NCI-H2227 (cell line): ENCODE results near the gene ANO10.
"Not testable (repeated sequence)": the region's sequence is repeated elsewhere in the genome, so short reads cannot be mapped to it uniquely, and the experiment has no call there.

Source experiments
- DNase-seq: peaks from one replicate; lab custom pipeline; 2025; ENCODE audit not compliant: unreplicated experiment; lab: John Stamatoyannopoulos, UW

Gene ANO10

GRCh38 chr3:43379343-43379742 lies 242.5 kb downstream of the ANO10 start:
- DNase-seq: no peak

GRCh38 chr3:43378066-43378935 lies 243.5 kb downstream of the ANO10 start:
- DNase-seq: no peak

- DNase-seq: no peak
Observed at GRCh38 chr3:43373560-43373928, 248.3 kb downstream of the ANO10 start.

GRCh38 chr3:43372809-43373559 lies 248.8 kb downstream of the ANO10 start:
- DNase-seq: peak; percentile 9

- no peak for DNase-seq
Observed at GRCh38 chr3:43372007-43372740, 249.6 kb downstream of the ANO10 start.

GRCh38 chr3:43371494-43371893 lies 250.3 kb downstream of the ANO10 start:
- DNase-seq: no peak

GRCh38 chr3:43370293-43370980 lies 251.4 kb downstream of the ANO10 start:
- DNase-seq: no peak

- no peak for DNase-seq
Observed at GRCh38 chr3:43369404-43370292, 252.2 kb downstream of the ANO10 start.

GRCh38 chr3:43366885-43367284 lies 254.9 kb downstream of the ANO10 start:
- no peak for DNase-seq

GRCh38 chr3:43366481-43366880 lies 255.3 kb downstream of the ANO10 start:
- no peak for DNase-seq

GRCh38 chr3:43365601-43366305 lies 256.1 kb downstream of the ANO10 start:
- DNase-seq: no peak

- no peak for DNase-seq
Observed at GRCh38 chr3:43364926-43365325, 256.9 kb downstream of the ANO10 start.

GRCh38 chr3:43364494-43364893 lies 257.3 kb downstream of the ANO10 start:
- DNase-seq: no peak

- DNase-seq: no peak
Observed at GRCh38 chr3:43363621-43364266, 258.1 kb downstream of the ANO10 start.

GRCh38 chr3:43362961-43363360 lies 258.9 kb downstream of the ANO10 start:
- DNase-seq: no peak

GRCh38 chr3:43362183-43362582 lies 259.6 kb downstream of the ANO10 start:
- no peak for DNase-seq

- DNase-seq: no peak
Observed at GRCh38 chr3:43361077-43361476, 260.7 kb downstream of the ANO10 start.

GRCh38 chr3:43356033-43356432 lies 265.8 kb downstream of the ANO10 start:
- DNase-seq: not testable (repeated sequence)
